HG03457 (cell line): ENCODE measurements around the gene JPT1.
"Not testable (repeated sequence)": the region's sequence is repeated elsewhere in the genome, so short reads cannot be mapped to it uniquely, and the experiment has no call there.

Experiments used
- ATAC-seq: cut with Tn5 transposase; IDR thresholded peaks from one replicate; pipeline ENCODE4 v1.9.1; 2021; ENCODE audit warnings: moderate number of reproducible peaks; ENCODE audit not compliant: unreplicated experiment

Gene JPT1

DNA sequence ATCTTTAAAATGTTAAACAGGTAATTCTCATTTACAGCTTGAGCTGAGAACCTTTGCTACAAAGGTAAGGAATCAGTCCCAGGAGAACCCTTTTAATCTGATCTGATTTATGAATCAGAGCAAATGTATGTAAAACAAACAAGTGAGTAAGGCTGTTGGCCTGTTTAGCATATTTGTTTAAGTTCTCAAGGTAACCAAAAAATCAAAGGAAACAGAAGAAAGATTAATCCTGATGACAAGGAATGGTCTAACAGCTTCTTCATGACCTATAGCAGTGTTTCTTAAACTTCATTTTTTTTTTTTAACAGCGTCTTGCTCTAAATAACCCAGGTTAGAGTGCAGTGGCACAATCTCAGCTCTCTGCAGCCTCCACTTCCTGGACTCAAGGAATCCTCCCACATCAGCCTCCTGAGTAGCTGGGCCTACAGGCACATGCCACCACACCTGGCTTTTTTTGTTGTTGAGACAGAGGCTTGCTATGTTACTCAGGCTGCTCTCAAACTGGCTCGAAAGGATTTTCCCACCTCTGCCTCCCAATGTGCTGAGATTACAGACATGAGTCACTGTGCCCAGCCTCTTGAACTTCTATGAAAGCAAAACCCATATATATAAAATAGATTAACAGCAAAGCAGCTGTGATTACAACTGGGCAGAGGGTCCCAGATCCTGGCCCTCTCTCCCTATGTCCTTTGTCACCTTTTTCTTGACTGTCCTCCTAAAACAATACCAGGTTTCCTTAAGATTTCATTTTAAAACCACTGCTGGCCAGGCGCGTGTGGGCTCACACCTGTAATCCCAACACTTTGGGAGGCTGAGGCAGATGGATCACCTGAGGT, 5.1 kb upstream of the JPT1 start:
- ATAC-seq = no peak

DNA sequence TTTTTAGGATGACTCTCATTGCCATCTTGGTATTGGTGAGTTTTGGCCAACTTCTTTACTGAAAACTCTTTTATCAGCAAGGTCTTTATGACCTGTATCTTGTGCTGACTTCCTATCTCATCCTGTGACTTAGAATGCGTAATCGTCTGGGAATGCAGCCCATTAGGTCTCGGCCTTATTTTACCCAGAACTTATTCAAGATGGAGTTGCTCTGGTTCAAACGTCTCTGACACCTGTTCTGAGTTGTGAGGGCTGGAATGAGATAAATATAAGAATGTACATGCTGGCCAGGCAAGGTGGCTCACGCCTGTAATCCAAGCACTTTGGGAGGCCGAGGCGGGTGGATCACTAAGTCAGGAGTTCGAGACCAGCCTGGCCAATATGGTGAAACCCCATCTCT, 4.2 kb upstream of the JPT1 start:
- not testable (repeated sequence) for ATAC-seq

DNA sequence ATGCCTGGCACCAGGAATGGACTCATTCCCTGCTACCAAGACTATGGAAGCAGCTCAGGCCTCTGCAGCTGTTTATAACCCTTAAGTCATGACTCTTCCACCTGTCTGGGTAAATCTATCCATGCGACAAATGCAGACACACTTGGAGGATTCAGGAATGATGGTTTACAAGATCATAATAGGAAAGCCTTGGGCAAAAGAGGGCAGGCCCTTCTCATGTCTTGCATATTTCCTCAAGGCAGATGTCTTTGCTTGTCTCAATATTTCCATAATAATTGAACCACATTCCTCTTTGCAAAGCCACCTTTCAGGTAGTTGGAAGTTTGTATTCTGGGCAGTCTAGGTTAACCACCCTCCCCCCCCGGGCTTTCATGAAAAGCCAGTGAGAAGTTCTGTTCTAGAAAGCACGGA, 884 bp upstream of the JPT1 start:
- ATAC-seq = no peak

DNA sequence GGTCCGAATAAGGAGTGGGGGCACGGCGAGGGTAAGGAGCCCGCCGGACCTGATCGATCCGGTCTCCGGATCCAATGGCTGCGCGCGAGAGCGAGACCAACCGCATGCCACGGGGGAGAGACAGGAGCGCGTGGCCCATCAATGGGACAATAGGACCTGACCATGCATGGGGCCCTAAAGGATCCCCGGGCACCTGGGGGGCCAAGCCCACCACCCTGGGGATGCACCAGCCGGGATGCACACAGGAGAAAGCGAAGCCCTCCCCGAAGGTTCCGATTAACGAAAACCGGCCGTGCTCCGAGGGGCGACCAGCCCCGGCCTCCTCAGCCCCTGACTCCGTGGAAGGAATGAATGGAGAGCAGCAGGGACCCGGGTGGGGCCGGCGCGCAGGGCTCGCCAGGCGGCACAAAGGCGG, 525 bp downstream of the JPT1 start:
- peak; percentile 7 for ATAC-seq

DNA sequence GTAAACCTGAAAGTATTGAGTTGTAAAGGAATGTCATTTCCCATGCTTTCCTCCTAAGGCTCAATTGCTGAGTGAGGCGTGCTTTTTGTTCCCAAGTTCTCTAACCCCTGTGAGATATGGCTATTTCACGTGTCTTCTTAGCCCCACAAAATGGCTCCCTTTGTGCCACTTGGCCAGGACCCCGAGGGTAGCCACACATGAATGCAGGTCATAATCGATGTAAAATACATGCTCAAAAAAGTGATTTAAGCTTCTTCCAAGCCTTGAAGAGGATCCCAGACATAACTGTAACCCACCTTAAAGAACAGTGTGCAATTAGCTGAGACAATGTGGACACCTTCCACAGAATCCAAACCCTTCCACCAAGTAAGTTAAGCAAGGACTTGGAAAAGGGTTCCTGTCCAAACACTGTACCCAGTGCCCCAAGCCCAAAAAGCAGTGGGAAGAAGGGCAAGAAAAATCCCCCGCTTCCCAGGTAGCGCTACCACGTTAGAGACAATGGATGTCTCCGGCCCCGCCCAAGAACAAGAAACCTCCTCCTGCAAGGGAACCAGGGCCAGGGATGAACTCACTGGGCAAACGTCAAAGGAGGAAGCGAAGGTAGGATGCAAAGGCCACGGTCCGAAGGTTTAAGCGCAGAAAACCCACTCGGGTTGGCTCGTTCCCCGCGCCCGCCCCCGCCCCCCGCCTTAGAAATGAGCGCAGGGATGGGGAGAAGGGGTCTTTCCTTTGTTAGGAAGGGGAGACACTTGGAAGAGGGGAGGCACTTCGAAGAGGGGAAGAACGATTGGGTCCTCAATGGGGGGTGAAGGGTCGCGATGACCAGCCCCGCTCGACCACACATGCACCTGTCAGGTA, 1.2 kb downstream of the JPT1 start:
- no peak for ATAC-seq

DNA sequence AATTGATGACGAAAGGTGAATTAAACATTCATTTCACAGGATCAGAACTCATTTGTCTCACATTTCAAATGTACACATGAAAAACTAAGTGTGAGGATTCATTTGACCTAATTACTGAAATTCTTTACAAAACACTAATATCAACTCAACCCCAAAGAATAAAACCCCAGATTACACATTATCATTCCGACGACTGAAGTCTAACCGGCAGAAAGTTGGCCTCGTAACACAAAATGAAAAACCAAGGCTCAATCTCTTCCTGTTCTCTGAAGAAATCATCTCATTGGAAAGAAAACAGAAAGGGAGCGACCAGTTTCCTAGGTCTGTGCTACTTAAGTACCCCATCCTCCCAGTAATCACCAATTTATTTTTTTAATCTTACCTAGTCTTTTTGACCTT, 1.8 kb downstream of the JPT1 start:
- no peak for ATAC-seq

DNA sequence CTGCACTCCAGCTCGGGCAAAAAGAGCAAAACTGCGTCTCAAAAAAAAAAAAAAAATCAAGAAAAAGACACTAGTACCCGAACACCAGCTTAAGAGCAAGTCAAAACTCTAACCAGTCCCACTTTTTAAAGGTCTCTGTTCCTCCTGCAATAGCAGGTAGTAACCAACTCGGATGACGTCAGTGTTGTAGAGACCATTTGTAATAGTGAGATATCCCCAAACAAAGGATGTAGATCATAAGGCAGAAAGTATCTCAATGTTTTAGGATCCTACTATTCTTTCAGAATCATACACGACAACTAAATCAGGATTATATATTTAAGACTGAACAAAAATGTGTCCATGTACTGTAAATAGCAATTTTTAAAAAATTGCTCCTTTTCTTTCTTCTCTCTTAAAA, 2.4 kb downstream of the JPT1 start:
- no peak for ATAC-seq

DNA sequence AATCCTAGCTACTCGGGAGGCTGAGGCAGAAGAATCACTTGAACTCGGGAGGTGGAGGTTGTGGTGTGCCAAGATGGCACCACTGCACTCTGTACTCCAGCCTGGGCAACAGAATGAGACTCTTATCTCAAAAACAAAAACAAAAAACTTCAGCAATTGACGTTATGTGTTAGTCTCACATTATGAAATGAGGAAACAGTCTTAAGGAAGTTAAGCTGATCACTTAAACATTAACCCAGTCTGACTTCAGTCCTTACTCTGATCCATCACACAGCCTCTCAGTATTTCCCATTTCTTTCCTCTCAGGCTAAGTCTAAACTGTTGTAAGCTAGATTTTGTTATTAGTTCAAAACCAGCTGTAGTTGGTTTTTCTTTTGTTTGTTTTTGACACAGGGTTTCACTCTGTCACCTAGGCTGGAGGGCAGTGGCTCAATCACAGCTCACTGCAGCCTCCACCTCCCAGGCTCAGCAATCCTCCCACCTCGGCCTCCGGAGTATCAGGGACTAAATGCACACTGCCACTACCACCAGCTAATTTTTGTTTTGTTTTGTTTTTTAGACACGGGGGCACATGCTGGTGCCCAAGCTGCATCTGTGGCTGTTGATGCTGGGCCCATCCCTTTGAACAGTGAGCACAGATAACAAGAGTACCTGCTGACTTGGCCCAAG, 6.3 kb downstream of the JPT1 start:
- ATAC-seq = no peak

DNA sequence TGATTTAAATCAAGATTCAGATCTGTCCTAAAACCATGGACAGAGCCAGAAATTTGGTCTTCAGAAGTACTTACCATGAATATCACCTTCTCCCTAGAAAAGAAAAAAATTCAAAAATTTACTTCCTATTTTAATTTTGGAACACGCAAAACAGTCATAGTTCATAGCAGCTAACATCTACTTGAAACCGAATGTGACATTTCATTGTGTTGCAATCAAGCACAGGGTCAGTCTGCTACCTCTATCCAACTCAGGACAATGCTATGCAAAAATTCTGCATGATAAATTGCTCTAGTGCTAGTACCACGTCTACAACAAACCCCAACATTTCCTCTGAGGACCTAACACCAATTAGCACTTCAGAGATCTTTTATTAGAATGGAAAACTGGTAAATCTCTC, 7.7 kb downstream of the JPT1 start:
- no peak for ATAC-seq

DNA sequence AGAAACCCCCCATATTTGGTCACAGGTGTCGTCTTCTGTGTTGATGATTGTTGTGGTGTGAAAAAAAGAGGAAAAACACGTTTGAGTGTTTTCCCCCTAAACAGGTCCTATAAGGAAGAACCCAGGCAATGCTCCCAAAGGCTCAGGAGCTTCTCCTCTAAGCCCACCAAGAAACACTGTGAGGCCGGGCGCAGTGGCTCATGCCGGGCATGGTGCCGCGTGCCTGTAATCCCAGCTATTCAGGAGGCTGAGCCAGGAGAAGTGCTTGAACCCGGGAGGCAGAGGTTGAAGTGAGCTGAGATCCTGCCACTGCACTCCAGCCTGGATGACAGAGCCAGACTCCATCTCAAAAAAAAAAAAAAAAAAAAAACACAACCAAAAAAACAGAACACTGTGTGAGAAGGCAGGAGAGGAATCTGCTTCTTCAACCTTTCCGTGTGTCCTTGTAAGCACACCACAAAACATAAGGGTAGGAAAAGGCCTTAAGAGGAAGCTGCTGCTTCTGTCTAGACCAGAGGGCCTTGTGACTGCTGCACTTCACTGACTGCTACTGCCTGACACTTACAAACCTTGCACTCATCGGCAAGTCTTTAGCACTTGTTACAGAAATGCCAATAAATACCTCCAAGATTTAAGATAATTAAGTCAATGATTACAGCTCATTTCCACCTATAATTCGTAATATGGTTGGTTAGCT, 9.3 kb downstream of the JPT1 start:
- ATAC-seq = no peak

DNA sequence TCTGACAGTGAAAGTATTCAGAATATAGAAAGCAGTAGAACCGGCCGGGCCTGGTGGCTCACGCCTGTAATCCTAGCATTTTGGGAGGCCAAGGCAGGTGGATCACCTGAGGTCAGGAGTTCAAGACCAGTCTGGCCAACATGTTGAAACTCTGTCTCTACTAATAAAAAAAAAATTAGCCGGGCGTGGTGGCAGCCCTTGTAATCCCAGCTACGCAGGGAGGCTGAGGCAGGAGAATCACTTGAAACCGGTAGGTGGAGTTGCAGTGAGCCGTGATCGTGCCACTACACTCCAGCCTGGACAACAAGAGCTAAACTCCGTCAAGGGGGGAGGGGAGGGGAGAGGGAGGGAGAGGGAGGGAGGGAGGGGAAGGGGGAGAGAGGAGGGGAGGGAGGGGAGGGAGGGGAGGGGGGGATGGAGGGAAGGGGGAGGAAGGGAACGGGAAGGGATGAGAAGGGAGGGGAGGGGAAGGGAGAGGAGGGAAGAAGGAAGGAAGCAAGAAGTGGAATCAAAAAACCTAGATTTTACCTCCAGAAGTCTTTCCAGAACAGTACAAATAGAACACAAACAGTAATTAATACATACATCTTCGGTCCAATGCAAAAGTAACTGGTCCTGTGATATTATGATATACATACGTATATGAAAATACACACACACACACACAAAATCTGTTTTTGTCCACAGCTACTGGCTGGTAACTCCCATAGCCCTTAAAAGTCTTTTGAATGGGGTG, 11.9 kb downstream of the JPT1 start:
- no peak for ATAC-seq

DNA sequence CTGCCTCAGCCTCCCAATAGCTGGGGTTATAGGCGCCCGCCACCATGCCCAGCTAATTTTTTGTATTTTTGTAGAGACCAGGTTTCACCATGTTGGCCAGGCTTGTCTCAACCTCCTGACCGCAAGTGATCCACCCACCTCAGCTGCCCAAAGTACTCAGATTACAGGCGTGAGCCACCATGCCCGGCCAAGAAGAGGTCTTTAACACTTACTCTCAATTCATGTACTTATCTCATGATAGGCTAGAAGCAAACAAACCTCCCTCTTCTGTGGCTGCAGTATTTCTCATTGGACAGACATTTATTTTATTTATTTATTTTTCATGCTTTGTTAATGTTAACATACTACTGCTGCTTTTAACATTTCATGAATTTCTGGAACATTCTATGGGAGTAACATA, 15.8 kb downstream of the JPT1 start:
- ATAC-seq = no peak

DNA sequence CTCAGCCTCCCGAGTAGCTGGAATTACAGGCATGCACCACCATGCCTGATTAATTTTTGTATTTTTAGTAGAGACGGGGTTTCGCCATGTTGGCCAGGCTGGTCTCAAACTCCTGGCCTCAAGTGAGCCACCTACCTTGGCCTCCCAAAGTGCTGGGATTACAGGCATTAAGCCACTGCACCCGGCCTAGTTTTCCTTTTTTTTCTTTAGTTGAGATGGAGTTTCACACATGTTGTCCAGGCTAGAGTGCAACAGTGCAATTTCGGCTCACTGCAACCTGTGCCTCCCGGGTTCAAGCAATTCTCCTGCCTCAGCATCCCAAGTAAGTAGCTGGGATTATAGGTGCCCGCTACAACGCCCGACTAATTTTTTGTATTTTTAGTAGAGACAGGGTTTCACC, 16.6 kb downstream of the JPT1 start:
- ATAC-seq = not testable (repeated sequence)

DNA sequence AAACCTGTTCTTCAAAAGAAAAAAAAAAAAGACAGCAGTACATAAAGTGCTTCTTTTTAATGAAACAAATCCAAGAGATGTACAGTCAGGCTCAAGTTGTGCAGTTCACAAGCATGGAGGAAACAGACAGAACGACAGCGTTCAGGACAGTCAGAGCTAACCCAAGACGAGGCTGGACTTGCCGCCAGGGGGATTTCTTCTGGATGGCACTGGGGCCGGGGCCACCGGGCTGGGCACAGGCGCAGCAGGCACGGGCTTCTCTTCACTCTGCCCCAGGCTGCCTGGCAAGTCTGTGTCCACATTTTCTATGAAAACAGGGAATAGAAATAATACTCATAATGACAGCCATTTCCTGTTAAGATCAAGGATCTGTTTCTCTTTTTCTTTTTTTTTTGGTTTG, 18.4 kb downstream of the JPT1 start:
- no peak for ATAC-seq

DNA sequence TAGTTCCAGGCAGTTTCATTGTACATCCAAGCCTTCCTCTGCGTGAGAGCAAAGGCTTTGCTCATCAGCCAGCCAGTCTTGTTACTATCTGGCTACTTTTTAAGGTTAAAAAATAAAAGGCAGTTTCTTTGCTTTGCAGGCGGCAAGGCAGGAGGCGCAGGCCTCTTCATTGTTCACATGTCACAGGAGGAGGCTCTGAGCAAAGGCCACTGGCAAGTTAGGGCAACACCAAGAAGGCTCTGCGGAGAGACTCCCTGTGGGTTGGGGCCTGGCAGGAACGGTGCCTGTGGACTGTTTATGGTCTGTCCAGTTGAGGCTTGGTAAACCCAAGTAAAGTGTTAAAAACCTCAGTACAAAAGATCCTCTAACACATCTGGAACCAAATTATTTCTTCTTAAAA, 18.9 kb downstream of the JPT1 start:
- no peak for ATAC-seq

DNA sequence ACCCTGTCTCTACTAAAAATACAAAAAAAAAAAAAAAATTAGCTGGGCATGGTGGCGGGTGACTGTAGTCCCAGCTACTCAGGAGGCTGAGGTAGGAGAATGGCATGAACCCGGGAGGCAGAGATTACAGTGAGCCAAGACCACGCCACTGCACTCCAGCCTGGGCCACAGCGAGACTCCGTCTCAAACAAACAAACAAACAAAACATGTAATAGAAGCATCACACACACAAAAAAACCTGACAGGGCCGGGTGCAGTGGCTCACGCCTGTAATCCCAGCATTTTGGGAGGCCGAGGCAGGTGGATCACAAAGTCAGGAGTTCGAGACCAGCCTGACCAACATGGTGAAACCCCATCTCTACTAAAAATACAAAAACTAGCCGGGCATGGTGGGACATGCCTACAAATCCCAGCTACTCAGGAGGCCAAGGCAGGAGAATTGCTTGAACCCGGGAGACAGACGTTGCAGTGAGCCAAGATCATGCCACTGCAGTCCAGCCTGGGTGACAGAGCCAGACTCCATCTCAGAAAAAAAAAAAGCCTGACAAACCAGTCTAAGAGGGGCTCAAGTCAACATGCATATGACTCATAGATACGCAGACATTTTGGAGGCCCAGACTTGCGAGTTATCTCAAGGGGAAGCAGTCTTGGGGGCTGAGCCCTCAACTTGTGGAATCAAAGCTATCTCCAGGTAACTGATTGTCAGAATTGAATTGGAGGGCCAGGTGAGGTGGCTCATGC, 20.5 kb downstream of the JPT1 start:
- not testable (repeated sequence) for ATAC-seq

DNA sequence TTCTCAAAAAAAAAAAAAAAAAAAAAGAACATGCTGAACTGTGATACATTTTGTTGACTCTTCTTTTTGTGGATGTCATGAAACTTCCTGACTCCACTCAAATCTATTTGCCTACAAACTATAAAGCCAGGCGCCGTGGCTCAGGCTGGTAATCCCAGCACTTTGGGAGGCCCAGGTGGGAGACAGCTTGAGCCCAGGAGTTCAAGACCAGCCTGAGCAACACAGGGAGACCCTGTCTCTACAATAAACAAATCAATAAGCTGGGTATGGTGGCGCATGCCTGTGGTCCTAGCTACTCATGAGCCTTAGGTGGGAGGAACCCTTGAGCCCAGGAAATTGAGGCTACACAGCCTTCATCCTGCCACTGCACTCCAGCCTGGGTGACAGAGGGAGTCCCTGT, 21.3 kb downstream of the JPT1 start:
- no peak for ATAC-seq

DNA sequence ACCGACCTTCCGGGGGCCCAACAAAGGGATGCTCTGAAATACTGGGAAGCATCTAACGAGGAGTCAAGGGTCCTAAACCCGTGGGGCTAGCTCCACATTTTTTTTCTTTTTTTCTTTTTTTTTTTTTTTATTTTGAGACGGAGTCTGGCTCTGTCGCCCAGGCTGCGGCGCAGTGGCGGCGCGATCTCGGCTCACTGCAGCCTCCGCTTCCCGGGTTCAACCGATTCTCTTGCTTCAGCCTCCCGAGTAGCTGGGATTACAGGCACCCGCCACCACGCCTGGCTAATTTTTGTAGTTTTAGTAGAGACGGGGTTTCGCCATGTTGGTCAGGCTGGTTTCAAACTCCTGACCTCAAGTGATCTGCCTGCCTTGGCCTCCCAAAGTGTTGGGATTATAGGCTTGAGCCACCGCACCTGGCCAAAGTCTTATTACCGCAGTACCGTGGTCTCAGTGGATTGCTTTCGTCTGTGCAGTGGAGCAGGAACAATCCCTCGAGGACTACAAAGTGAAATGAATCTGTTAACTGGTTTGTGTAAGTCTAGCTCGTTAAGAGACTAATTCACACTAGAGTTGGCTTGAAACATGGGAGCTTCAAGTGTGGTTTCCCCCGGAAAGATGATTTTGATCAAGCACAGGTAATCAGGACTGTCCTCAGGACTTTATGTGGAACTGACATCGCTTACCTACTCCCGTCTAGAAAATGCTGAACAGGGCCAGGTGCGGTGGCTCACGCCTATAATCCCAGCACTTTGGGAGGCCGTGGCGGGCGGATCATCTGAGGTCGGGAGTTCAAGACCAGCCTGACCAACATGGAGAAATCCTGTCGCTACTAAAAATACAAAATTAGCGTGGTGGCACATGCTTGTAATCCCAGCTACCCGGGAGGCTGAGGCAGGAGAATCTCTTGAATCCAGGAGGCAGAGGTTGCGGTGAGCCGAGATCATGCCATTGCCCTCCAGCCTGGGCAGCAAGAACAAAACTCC, 22.0 kb downstream of the JPT1 start:
- not testable (repeated sequence) for ATAC-seq
